Spinal cord (tissue), 10 donors: ENCODE measurements around the gene OR5D16. TPM values are rescaled to one million over a fixed set of nuclear protein-coding genes. Genes with fewer than 3 reads are reported as not detected.
"Not testable (repeated sequence)": the region's sequence is repeated elsewhere in the genome, so short reads cannot be mapped to it uniquely, and the experiment has no call there.

ENCODE experiments used
- DNase-seq, 6 donors: peaks; one replicate each; pipeline versions ENCODE4 v3.0.0 to v3.0.0-alpha.2; 2013 to 2015; ENCODE audit warnings: low spot score in 6 of 6, low read depth in 4 of 6
- H3K27ac ChIP-seq: one replicate; pipeline ENCODE4 v1.5.1; 2013; ENCODE audit warnings: low read depth, low read length, control low read depth
- H3K27me3 ChIP-seq: one replicate; pipeline ENCODE4 v1.6.1; 2013; ENCODE audit warnings: low read length; ENCODE audit not compliant: control insufficient read depth, insufficient read depth
- H3K36me3 ChIP-seq: one replicate; pipeline ENCODE4 v1.6.1; 2013; ENCODE audit warnings: low read length; ENCODE audit not compliant: control insufficient read depth, insufficient read depth
- H3K4me1 ChIP-seq: one replicate; pipeline ENCODE4 v1.6.1; 2013; ENCODE audit warnings: low read length; ENCODE audit not compliant: control insufficient read depth, insufficient read depth
- H3K4me3 ChIP-seq: one replicate; pipeline ENCODE4 v1.5.1; 2013; ENCODE audit warnings: low read depth, low read length, control low read depth
- H3K9me3 ChIP-seq: one replicate; pipeline ENCODE4 v1.6.1; 2013; ENCODE audit warnings: low read length; ENCODE audit not compliant: control insufficient read depth, insufficient read depth
- WGBS: methylation state at CpG from one replicate; pipeline ENCODE4 v1.1.5; 2013; ENCODE audit warnings: missing lambda C conversion rate; ENCODE audit not compliant: insufficient coverage; 5-methylcytosine and 5-hydroxymethylcytosine counted together
- polyA plus RNA-seq, 2 donors: library from polyadenylated mRNA; unstranded; fragments of 120-200 nt; gene quantifications; one replicate each; pipeline ENCODE4 v1.2.1, GENCODE V29; 2013; ENCODE audit not compliant: insufficient read length in 2 of 2
- small RNA-seq: library from RNA; depleted of rRNA; stranded (forward); fragments of <200 nt; gene quantifications from one replicate; pipeline ENCODE3, GENCODE V24; 2014; ENCODE audit warnings: low replicate concordance
- total RNA-seq, 2 donors: library from RNA; depleted of rRNA in 1 of 2; stranded (reverse); fragments of 120-200 nt in 1 of 2; fragments of >200 nt in 1 of 2; gene quantifications; one replicate each; pipeline versions ENCODE4 v1.2.3 to v1.2.4, GENCODE V29; 2013 to 2014
- donor health status: healthy.

The OR5D16 gene
- total and polyA plus RNA-seq, 4 donors, result not detected

- H3K27me3 ChIP-seq, result no peaks in the 10 kb centered on the region
- no peak overlapping the region for H3K4me3 ChIP-seq
- DNase-seq, result no peak
- no peaks in the 10 kb centered on the region for H3K36me3 ChIP-seq
- H3K4me1 ChIP-seq, result no peaks in the 10 kb centered on the region
- no CpG with 5 or more reads among the region's 1 CpG for WGBS
- peaks cover 7% of the 10 kb centered on the region for H3K9me3 ChIP-seq
- no peak overlapping the region for H3K27ac ChIP-seq
Measured at GRCh38 chr11:55852141-55852540, 13.6 kb downstream of the OR5D16 start.

- Histone ChIP-seq H3K27me3 (no peaks in the 10 kb centered on the region), H3K27ac (no peak overlapping the region), H3K36me3 (no peaks in the 10 kb centered on the region), H3K9me3 (peaks cover 5% of the 10 kb centered on the region), H3K4me1 (no peaks in the 10 kb centered on the region), H3K4me3 (no peak overlapping the region)
- no CpG with 5 or more reads among the region's 1 CpG for WGBS
- no peak for DNase-seq
Measured at GRCh38 chr11:55854704-55855103, 16.2 kb downstream of the OR5D16 start.

- not testable (repeated sequence) for H3K27me3 ChIP-seq, DNase-seq, H3K27ac ChIP-seq, H3K9me3 ChIP-seq, H3K4me1 ChIP-seq, H3K36me3 ChIP-seq, H3K4me3 ChIP-seq
- 79% methylated on average over 4 of the region's 4 CpGs for WGBS
Measured at GRCh38 chr11:55867354-55867753, 28.8 kb downstream of the OR5D16 start.

- H3K4me3 ChIP-seq, H3K27me3 ChIP-seq, DNase-seq, H3K36me3 ChIP-seq, H3K4me1 ChIP-seq, H3K9me3 ChIP-seq, H3K27ac ChIP-seq: not testable (repeated sequence)
- WGBS, result 24% methylated on average over 33 of the region's 33 CpGs
Measured at GRCh38 chr11:55872731-55873130, 34.2 kb downstream of the OR5D16 start.

- H3K36me3 ChIP-seq, H3K27ac ChIP-seq, DNase-seq, H3K4me3 ChIP-seq, H3K27me3 ChIP-seq, H3K9me3 ChIP-seq, H3K4me1 ChIP-seq: not testable (repeated sequence)
- WGBS, result 27% methylated on average over 34 of the region's 34 CpGs
Measured at GRCh38 chr11:55873146-55873545, 34.6 kb downstream of the OR5D16 start.

- not testable (repeated sequence) for H3K4me3 ChIP-seq, DNase-seq, H3K36me3 ChIP-seq, H3K9me3 ChIP-seq, H3K27ac ChIP-seq, H3K4me1 ChIP-seq, H3K27me3 ChIP-seq
- no CpG with 5 or more reads among the region's 1 CpG for WGBS
Measured at GRCh38 chr11:55882997-55883396, 44.4 kb downstream of the OR5D16 start, which contains the start of gene TRIM51. Gene TRIM51, plus strand, starts transcription at chr11:55883297. Its CDS starts 2,132 bp downstream, at chr11:55885429.

- H3K4me1 ChIP-seq, DNase-seq, H3K36me3 ChIP-seq, H3K27me3 ChIP-seq, H3K27ac ChIP-seq, H3K9me3 ChIP-seq, H3K4me3 ChIP-seq: not testable (repeated sequence)
- whole genome bisulfite sequencing, result no CpG with 5 or more reads among the region's 4 CpGs
Measured at GRCh38 chr11:55884995-55885394, 46.4 kb downstream of the OR5D16 start.

GRCh38 chr11:55885481-55885880 lies 46.9 kb downstream of the OR5D16 start:
- H3K36me3 ChIP-seq, H3K4me3 ChIP-seq, H3K27ac ChIP-seq, H3K4me1 ChIP-seq, H3K9me3 ChIP-seq, H3K27me3 ChIP-seq, DNase-seq: not testable (repeated sequence)
- 85% methylated on average over 9 of the region's 9 CpGs for WGBS

Small RNAs within 50 kb of the gene (small RNA-seq; reads per million reads assigned to genes)
- not detected for gene AC036111.3

Other genes starting within 250 kb of the OR5D16 start
- gene OR4C11, start 231.1 kb upstream of the OR5D16 start, total RNA-seq, result not detected
- gene OR4C11, start 231.1 kb upstream of the OR5D16 start, polyA plus RNA-seq, result not detected
- gene OR4P4, start 203.6 kb upstream of the OR5D16 start, total RNA-seq, result not detected
- gene OR4P4, start 203.6 kb upstream of the OR5D16 start, polyA plus RNA-seq, result under 1 TPM in 1 of 2 donors, not detected in 1; 0.15 TPM
- gene OR4S2, start 190.4 kb upstream of the OR5D16 start, total RNA-seq, result not detected
- gene OR4S2, start 190.4 kb upstream of the OR5D16 start, polyA plus RNA-seq, result not detected
- gene OR4C6, start 176.6 kb upstream of the OR5D16 start, total RNA-seq, result not detected
- not detected for gene OR4C6, start 176.6 kb upstream of the OR5D16 start, polyA plus RNA-seq
- gene OR5D13, start 65.3 kb upstream of the OR5D16 start, total RNA-seq, result not detected
- not detected for gene OR5D13, start 65.3 kb upstream of the OR5D16 start, polyA plus RNA-seq
- not detected for gene OR5D14, start 43.2 kb upstream of the OR5D16 start, total RNA-seq
- gene OR5D14, start 43.2 kb upstream of the OR5D16 start, polyA plus RNA-seq, result not detected
- gene OR5L1, start 27.4 kb upstream of the OR5D16 start, total RNA-seq, result not detected
- gene OR5L1, start 27.4 kb upstream of the OR5D16 start, polyA plus RNA-seq, result not detected
- not detected for gene OR5D18, start 19.1 kb upstream of the OR5D16 start, total RNA-seq
- gene OR5D18, start 19.1 kb upstream of the OR5D16 start, polyA plus RNA-seq, result not detected
- not detected for gene OR5L2, start 11.5 kb upstream of the OR5D16 start, total RNA-seq
- not detected for gene OR5L2, start 11.5 kb upstream of the OR5D16 start, polyA plus RNA-seq
- not detected for gene TRIM51, start 44.5 kb downstream of the OR5D16 start, total RNA-seq
- not detected for gene TRIM51, start 44.5 kb downstream of the OR5D16 start, polyA plus RNA-seq
- not detected for gene OR5W2, start 75.8 kb downstream of the OR5D16 start, total RNA-seq
- gene OR5W2, start 75.8 kb downstream of the OR5D16 start, polyA plus RNA-seq, result not detected
- not detected for gene OR5I1, start 97.6 kb downstream of the OR5D16 start, total RNA-seq
- gene OR5I1, start 97.6 kb downstream of the OR5D16 start, polyA plus RNA-seq, result not detected
- gene OR10AG1, start 131.2 kb downstream of the OR5D16 start, total RNA-seq, result not detected
- not detected for gene OR10AG1, start 131.2 kb downstream of the OR5D16 start, polyA plus RNA-seq
- not detected for gene OR5F1, start 155.9 kb downstream of the OR5D16 start, total RNA-seq
- gene OR5F1, start 155.9 kb downstream of the OR5D16 start, polyA plus RNA-seq, result not detected
- gene OR5AS1, start 188.9 kb downstream of the OR5D16 start, total RNA-seq, result not detected
- gene OR5AS1, start 188.9 kb downstream of the OR5D16 start, polyA plus RNA-seq, result under 1 TPM; 0.05 TPM